ENCODE data around the gene ENHO.

The ENHO gene

GRCh38 chr9:34508951-34509350 is 13.8 kb downstream of the ENHO start:
- FAIRE-seq = no peak
- DNase-seq (ENCODE audit: insufficient read length, low spot score) = no peak

- FAIRE-seq (no peak), DNase-seq (ENCODE audit: insufficient read length, low spot score) (no peak)
Measured at GRCh38 chr9:34508463-34508862, 14.3 kb downstream of the ENHO start.

GRCh38 chr9:34507966-34508365 is 14.8 kb downstream of the ENHO start:
- DNase-seq (ENCODE audit: insufficient read length, low spot score) (no peak), FAIRE-seq (no peak)

- FAIRE-seq = no peak
- no peak for DNase-seq (ENCODE audit: insufficient read length, low spot score)
Measured at GRCh38 chr9:34507556-34507955, 15.2 kb downstream of the ENHO start.

- FAIRE-seq (no peak), DNase-seq (ENCODE audit: insufficient read length, low spot score) (no peak)
Measured at GRCh38 chr9:34506623-34507022, 16.2 kb downstream of the ENHO start.

GRCh38 chr9:34505370-34506120 is 17.2 kb downstream of the ENHO start:
- no peak for FAIRE-seq
- DNase-seq (ENCODE audit: insufficient read length, low spot score) = no peak

GRCh38 chr9:34503406-34503805 is 19.4 kb downstream of the ENHO start:
- FAIRE-seq (no peak), DNase-seq (ENCODE audit: insufficient read length, low spot score) (no peak)

- FAIRE-seq (no peak), DNase-seq (ENCODE audit: insufficient read length, low spot score) (no peak)
Measured at GRCh38 chr9:34502891-34503290, 19.9 kb downstream of the ENHO start.

GRCh38 chr9:34502471-34502870 is 20.3 kb downstream of the ENHO start:
- DNase-seq (ENCODE audit: insufficient read length, low spot score) (no peak), FAIRE-seq (no peak)

- no peak for FAIRE-seq
- DNase-seq (ENCODE audit: insufficient read length, low spot score) = no peak
Measured at GRCh38 chr9:34501889-34502425, 20.8 kb downstream of the ENHO start.

- FAIRE-seq = no peak
- DNase-seq (ENCODE audit: insufficient read length, low spot score) = no peak
Measured at GRCh38 chr9:34501372-34501771, 21.4 kb downstream of the ENHO start.

GRCh38 chr9:34500623-34501267 is 22.0 kb downstream of the ENHO start:
- FAIRE-seq (no peak), DNase-seq (ENCODE audit: insufficient read length, low spot score) (peak; percentile 41)

GRCh38 chr9:34499076-34499475 is 23.7 kb downstream of the ENHO start:
- DNase-seq (ENCODE audit: insufficient read length, low spot score) (no peak), FAIRE-seq (no peak)

GRCh38 chr9:34498553-34498952 is 24.2 kb downstream of the ENHO start:
- FAIRE-seq = no peak
- DNase-seq (ENCODE audit: insufficient read length, low spot score) = no peak

- FAIRE-seq (no peak), DNase-seq (ENCODE audit: insufficient read length, low spot score) (no peak)
Measured at GRCh38 chr9:34496149-34496712, 26.6 kb downstream of the ENHO start.

- no peak for FAIRE-seq
- DNase-seq (ENCODE audit: insufficient read length, low spot score) = peak; percentile 30
Measured at GRCh38 chr9:34493972-34494535, 28.7 kb downstream of the ENHO start.

- FAIRE-seq (no peak), DNase-seq (ENCODE audit: insufficient read length, low spot score) (no peak)
Measured at GRCh38 chr9:34492051-34492450, 30.7 kb downstream of the ENHO start.

- FAIRE-seq = no peak
- no peak for DNase-seq (ENCODE audit: insufficient read length, low spot score)
Measured at GRCh38 chr9:34491596-34491995, 31.2 kb downstream of the ENHO start.

GRCh38 chr9:34490760-34491159 is 32.0 kb downstream of the ENHO start:
- DNase-seq (ENCODE audit: insufficient read length, low spot score) (no peak), FAIRE-seq (no peak)

- DNase-seq (ENCODE audit: insufficient read length, low spot score) (no peak), FAIRE-seq (no peak)
Measured at GRCh38 chr9:34490360-34490759, 32.4 kb downstream of the ENHO start.

GRCh38 chr9:34486572-34486971 is 36.2 kb downstream of the ENHO start:
- no peak for FAIRE-seq
- no peak for DNase-seq (ENCODE audit: insufficient read length, low spot score)

GRCh38 chr9:34485822-34486221 is 37.0 kb downstream of the ENHO start:
- FAIRE-seq (no peak), DNase-seq (ENCODE audit: insufficient read length, low spot score) (no peak)

Data from HTR-8/SVneo (cell line).